GM19467 (cell line): Measurements from ENCODE around the gene SGCD.

Experiments
- ATAC-seq: cut with Tn5 transposase; IDR thresholded peaks from one replicate; pipeline ENCODE4 v1.9.1; 2021; ENCODE audit warnings: mild to moderate bottlenecking, moderate library complexity; ENCODE audit not compliant: unreplicated experiment

SGCD gene

DNA sequence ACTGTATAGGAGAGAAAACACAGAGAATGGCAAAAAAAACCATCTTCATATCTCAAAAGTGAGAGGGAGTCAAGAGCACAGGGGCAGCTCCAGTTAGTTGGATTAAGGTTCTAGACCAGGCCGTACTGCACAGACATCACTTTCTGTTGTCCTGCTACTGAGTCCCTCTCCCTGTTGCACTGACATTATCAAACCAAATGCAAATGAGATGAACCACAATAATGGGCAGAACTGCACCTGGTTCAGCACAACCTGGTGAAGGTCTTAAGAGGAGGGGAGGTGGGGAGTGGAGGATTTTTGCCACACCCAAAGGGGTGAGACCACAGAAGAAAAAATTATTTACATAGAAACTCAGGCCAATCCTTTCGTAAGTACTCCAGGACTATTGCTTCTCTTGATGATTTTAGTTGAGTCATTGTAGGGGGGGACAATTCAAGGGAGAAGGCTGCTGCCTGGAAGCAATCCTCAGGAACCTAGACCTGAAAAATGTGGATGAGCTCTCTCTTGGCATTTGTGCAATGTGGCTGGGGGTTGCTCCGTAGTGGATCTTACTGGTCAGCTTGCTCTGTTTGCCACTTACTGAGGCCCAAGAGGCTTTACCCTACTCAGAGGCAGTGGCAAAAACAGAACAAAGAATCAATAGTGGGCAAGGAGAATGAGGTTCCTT lies 428.6 kb downstream of the SGCD start:
- ATAC-seq: no peak

DNA sequence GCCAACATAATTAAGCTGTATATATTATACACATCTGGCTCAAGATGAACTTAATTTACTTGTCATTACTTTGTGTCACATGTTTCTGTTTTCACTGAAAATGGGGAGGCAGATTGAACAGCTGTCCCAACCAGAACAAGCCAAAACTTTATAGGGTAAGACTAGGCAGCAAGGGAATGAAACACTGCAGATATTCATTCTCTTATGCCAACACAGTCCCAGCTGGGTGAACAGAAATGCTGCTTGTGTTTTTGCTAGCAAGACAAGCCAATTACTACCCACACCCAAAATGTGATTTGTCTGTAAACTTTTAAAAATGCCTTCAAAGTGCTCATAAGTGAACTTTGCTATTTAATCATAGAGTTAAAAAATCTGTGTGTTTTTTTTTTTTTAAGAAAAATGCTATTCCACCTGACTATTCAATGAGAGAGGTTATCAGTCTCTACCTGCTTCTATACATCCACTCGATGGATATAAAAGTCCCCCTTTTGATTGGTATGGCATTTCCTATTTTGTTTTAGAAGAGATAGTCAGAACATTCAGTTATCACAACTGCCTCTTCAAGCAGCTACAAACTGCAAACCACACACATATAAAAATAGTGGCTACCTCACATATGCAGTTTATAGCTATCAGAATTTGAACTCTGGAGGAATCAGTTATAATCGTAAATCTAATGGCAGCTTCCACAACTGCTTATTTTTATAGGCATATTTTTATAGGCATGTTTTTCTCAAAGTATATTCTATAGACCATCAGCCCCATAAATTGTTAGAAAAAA lies 431.2 kb downstream of the SGCD start:
- no peak for ATAC-seq

DNA sequence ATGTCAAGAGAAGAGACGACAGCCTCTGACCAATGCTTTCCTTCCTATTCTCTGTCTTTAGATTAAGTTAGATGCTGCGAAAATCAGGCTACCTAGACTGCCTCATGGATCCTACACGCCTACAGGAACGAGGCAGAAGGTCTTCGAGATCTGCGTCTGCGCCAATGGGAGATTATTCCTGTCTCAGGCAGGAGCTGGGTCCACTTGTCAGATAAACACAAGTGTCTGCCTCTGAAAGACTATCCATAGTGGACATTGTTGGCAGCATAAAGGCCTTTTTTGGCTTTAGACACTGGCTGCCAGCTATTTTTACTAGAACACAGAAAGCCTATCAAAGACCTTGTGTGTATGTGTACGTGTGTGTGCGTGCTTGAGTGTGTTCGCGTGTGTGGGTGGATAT lies 432.2 kb downstream of the SGCD start:
- ATAC-seq: no peak

DNA sequence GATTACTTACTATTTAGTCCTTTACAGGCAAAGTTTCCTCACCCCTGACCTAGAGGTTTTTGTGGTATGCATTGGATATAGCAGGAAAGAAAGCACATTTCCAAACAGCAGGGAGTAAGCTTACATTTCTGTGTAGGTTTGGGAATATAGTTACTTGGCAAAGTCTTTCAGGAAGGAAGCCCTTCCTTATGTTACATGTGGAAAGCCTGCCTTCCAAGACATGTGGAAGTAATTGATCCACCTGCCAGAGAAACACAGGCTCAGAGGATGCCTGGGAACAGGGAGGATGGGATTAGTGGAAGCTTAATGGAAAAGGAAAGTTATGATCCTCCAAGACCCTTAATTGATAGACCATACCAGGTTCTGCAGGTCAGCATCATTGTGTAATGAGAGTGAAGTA lies 435.8 kb downstream of the SGCD start:
- no peak for ATAC-seq

DNA sequence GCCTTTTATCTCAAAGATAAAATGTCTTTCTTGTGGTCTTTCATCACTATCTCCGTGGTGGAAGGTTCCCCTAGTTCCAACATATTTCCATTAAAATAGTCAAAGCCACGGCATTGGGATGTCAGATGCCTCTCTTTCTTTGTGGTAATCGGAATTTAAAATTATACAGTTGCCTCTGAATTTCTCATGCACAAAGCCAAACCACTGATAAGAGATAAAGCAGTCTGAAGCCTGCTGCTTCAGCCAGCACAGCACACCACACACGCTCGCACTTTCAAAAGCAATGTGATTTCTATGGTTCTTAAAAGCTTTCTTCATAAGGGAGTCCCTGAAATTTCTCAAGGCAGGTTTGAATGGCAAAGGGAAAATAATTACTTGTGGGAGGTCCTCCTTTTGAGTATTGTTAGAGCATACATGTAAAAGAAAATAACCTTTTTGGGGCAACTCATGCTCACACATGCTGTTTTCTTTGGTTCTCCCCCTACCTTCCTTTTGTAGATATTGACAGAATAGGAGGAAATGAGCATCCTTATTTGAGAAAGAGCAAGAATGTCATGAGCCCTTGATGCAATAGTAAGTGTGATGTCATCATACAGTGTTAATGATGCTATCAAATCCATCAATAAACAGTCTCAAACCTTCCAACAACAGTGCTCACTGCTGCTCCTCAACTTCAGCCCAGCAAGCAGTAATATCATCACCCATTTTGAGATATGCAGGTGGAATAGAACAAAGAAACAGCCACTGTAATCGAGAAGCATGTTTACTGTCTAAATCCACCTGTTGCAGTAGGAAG lies 437.4 kb downstream of the SGCD start:
- no peak for ATAC-seq

GRCh38 chr5:156774273-156774672 lies 447.3 kb downstream of the SGCD start:
- no peak for ATAC-seq

- ATAC-seq: no peak
Measured at GRCh38 chr5:156778139-156778706, 451.3 kb downstream of the SGCD start.

- no peak for ATAC-seq
Measured at GRCh38 chr5:156778752-156779151, 451.8 kb downstream of the SGCD start.

- no peak for ATAC-seq
Measured at GRCh38 chr5:156779436-156779835, 452.5 kb downstream of the SGCD start.

- no peak for ATAC-seq
Measured at GRCh38 chr5:156783092-156783491, 456.1 kb downstream of the SGCD start.

GRCh38 chr5:156794687-156795086 lies 467.7 kb downstream of the SGCD start:
- ATAC-seq: no peak

DNA sequence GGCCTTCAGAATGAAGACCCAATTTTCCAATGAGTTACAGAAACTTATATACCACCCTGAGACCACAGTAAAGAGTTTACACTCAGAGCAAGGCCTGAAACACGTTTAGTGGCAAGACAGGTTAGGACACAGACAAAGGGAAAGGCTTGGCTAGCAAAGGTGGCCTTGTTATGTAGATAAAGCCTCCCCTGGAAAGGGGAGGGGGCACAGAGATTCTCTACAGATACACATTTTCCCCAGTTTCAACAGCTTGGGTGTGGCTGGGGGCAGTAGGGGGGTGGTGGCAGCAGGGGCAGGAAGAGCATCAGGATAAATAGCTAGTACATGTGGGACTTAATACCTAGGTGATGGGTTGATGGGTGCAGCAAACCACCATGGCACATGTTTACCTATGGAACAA lies 471.2 kb downstream of the SGCD start:
- ATAC-seq: no peak

GRCh38 chr5:156799171-156799570 lies 472.2 kb downstream of the SGCD start:
- no peak for ATAC-seq

GRCh38 chr5:156800929-156801328 lies 474.0 kb downstream of the SGCD start:
- ATAC-seq: no peak

- no peak for ATAC-seq
Measured at GRCh38 chr5:156802501-156802900, 475.5 kb downstream of the SGCD start.

GRCh38 chr5:156803404-156803803 lies 476.4 kb downstream of the SGCD start:
- no peak for ATAC-seq

DNA sequence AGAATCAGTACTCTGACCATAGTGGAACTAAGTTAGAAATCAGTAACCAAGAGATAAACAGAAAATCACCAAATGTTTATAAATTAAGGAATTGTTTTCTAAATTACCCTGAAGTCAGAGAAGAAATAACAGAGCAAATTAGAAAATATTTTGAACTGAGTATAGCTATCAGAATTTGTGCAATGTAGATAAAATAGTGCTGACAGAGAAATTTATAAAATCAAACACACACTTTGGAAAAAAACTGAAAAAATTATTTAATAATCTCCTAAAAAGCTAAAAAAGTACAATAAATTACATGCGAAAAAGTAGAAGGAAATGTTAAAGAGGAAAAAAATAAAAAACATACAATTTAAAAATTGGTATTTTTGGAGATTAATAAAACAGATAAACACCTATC lies 486.0 kb downstream of the SGCD start:
- no peak for ATAC-seq

GRCh38 chr5:156815988-156816599 lies 489.1 kb downstream of the SGCD start:
- no peak for ATAC-seq
